Brain microvascular endothelial cell (primary cell): ENCODE results near the gene PIK3CD.

Experiments
- DNase-seq: peaks from one replicate; pipeline ENCODE4 v3.0.0-alpha.2; 2020
- H3K27ac ChIP-seq: fragments of 250-450 bp; sonication (Bioruptor Pico); 2 replicates; pipeline ENCODE4 v1.5.1; 2020; ENCODE audit warnings: mild to moderate bottlenecking, moderate library complexity
- H3K27me3 ChIP-seq: fragments of 250-450 bp; sonication (Bioruptor Pico); replicated peaks from 2 replicates; pipeline ENCODE4 v1.5.1; 2020; ENCODE audit warnings: mild to moderate bottlenecking
- H3K36me3 ChIP-seq: fragments of 250-450 bp; sonication (Bioruptor Pico); replicated peaks from 2 replicates; pipeline ENCODE4 v1.5.1; 2020; ENCODE audit warnings: mild to moderate bottlenecking
- H3K4me3 ChIP-seq: 2 replicates; pipeline ENCODE4 v1.5.1; 2011; ENCODE audit warnings: low read depth, mild to moderate bottlenecking, control low read depth, low read length, moderate library complexity
- in situ Hi-C: cut with HindIII; loops from 2 replicates; pipeline ENCODE4 v1.10.0; 2017; ENCODE audit warnings: low sequenced_read_pairs, low pct_ligation_motif_present
- TF ChIP-seq, protein P1 (sequence below): IDR thresholded peaks from 2 replicates; pipeline ENCODE4 v1.5.1; 2011; ENCODE audit warnings: low read depth, mild to moderate bottlenecking, moderate library complexity, low read length, control low read depth, inconsistent platforms; ENCODE audit errors: missing control alignments

Gene PIK3CD

DNA sequence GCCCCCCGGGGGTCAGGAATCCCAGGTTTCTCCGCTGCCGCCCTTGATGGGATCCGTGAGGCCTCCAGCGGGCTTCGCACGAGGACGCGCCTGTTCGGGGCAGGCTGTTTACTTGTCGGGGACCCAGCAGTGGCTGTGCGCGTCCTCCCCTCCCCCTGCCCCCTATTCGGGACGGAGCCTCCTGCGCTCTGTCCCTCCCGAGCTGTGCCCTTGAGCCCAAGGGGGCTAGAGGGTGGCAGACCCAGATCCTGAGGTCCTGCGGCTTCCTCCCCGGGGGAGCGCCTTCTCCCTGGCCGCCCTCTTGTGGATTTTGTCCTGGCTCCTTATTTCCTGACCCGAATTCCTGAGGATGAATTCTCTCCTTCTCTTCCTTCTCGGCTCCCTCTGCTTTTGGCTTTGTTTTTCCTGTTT lies 38.4 kb downstream of the PIK3CD start:
- H3K27ac ChIP-seq, result no peak overlapping the region
- H3K27me3 ChIP-seq, result no peaks in the 10 kb centered on the region
- no peak for DNase-seq
- H3K4me3 ChIP-seq, result peak overlapping the region; percentile 66
- H3K36me3 ChIP-seq, result no peaks in the 10 kb centered on the region
- TF ChIP-seq, protein P1, sequence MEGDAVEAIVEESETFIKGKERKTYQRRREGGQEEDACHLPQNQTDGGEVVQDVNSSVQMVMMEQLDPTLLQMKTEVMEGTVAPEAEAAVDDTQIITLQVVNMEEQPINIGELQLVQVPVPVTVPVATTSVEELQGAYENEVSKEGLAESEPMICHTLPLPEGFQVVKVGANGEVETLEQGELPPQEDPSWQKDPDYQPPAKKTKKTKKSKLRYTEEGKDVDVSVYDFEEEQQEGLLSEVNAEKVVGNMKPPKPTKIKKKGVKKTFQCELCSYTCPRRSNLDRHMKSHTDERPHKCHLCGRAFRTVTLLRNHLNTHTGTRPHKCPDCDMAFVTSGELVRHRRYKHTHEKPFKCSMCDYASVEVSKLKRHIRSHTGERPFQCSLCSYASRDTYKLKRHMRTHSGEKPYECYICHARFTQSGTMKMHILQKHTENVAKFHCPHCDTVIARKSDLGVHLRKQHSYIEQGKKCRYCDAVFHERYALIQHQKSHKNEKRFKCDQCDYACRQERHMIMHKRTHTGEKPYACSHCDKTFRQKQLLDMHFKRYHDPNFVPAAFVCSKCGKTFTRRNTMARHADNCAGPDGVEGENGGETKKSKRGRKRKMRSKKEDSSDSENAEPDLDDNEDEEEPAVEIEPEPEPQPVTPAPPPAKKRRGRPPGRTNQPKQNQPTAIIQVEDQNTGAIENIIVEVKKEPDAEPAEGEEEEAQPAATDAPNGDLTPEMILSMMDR, result peak; percentile 39
- in situ Hi-C loops, result no loop called here

DNA sequence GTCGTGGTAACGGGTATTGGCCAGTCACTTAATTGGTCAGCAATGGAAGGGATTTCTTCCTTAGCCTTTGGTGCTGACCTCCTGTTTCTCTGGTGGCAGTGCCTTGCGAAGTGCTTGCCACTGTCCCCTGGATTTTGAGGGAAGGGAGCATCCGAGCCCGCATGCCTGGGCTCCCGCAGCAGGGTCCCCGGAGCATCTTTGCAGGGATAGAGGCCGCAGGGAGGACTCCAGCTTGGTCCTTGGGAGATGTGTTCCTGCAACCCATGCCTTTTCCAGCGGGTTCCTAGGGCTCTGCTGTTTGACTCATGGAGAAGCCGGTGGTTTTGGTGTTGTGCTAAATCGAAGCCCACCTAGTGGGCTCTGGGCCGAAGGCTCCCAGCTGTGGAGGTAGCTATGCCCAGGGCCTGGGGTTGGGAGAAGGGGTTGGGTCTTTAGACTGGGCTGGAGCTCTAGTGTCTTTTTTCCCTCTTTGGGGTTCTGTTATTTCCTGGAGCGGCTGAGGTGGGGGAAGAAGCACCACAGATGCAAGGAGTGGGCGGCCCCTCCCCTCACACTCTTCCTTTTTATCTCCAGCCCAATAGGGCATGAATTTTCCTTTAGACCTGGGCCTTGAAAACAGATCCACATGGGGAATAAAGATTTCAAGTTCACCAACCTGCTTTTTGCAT lies 39.0 kb downstream of the PIK3CD start:
- in situ Hi-C loops, result no loop called here
- TF ChIP-seq, protein P1, result no peak

DNA sequence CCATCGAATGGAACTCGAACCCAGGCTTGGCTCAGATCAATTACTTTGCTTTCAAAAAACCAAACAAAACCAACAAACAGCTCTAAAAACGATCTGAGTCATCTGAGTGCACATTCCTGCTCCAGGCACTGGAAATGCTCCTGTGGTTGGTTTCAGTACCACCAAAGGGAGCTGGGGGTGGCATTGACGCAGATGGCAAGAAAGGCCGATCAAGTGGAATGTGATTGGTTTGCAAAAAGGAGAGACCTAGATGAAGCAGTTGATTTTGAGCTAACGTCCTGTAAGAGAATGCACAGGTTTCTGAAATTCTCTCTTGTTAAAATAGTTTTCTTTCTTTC lies 39.5 kb downstream of the PIK3CD start:
- Histone ChIP-seq H3K27ac (no peak overlapping the region), H3K27me3 (no peaks in the 10 kb centered on the region), H3K4me3 (no peak overlapping the region), H3K36me3 (no peaks in the 10 kb centered on the region)
- TF ChIP-seq, protein P1, result no peak
- peak; percentile 47 for DNase-seq
- in situ Hi-C loops, result no loop called here

More for the DNA sequence above, 39.0 kb downstream of the PIK3CD start:
- Histone ChIP-seq H3K27ac (no peak overlapping the region), H3K27me3 (no peaks in the 10 kb centered on the region), H3K36me3 (no peaks in the 10 kb centered on the region), H3K4me3 (peak overlapping the region; percentile 66)
- no peak for DNase-seq

DNA sequence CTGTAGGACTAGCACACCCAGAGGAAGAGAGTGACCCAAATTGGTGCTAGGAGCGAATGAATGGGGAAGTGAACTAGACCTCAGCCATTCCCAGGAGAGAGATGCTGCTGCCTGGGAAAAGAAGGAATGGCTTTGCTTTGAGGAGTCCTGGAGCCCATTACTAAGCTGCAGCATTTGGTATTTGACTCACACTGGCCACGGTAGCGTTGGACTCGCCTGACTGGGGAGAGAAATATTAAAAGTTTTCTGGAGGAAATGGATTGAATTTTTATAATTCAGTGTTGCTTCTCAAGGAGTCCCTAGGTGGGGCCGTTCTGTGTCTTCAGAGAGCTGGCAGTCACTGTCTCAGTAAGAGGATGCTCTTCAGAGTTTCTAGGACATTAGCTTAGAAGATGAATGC lies 40.2 kb downstream of the PIK3CD start:
- H3K27ac ChIP-seq, result no peak overlapping the region
- no peak overlapping the region for H3K4me3 ChIP-seq
- no peak for DNase-seq
- TF ChIP-seq, protein P1, result no peak
- in situ Hi-C loops, result no loop called here
- H3K36me3 ChIP-seq, result no peaks in the 10 kb centered on the region
- no peaks in the 10 kb centered on the region for H3K27me3 ChIP-seq

DNA sequence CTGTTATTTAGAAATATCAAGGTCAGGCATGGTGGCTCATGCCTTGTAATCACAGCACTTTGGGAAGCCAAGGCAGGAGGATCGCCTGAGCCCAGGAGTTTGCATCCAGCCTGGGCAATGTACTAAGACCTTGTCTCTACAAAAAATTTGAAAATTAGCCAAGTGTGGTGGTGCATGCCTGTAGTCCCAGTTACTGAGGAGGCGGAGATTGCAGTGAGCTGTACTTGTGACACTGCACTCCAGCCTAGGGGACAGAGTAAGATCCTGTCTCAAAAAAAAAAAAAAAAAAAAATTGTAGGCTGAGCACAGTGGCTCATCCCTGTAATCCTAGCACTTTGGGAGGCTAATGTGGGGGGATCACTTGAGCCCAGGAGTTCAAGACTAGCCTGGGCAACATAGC lies 45.3 kb downstream of the PIK3CD start:
- in situ Hi-C loops, result no loop called here
- H3K36me3 ChIP-seq, result no peaks in the 10 kb centered on the region
- no peak for DNase-seq
- H3K27ac ChIP-seq, result no peak overlapping the region
- H3K4me3 ChIP-seq, result no peak overlapping the region
- H3K27me3 ChIP-seq, result no peaks in the 10 kb centered on the region
- TF ChIP-seq, protein P1, result no peak

DNA sequence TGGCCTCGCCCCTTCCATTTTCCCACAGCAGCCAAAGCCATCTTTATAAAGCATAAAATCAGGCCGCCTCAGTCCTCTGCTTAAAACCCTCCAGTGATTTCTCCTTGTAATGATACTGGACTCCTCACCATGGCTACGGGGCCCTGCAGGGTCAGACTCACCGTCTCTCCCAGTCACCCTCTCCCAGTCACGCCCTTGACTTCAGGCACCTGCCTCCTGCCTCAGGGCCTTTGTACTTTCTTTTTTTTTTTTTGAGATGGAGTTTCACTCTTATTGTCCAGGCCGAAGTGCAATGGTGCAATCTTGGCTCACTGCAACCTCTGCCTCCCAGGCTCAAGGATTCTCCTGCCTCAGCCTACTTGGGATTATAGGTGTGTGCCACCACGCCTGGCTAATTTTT lies 47.8 kb downstream of the PIK3CD start:
- in situ Hi-C loops, result no loop called here
- DNase-seq, result no peak
- Histone ChIP-seq H3K36me3 (no peaks in the 10 kb centered on the region), H3K27ac (no peak overlapping the region), H3K4me3 (no peak overlapping the region), H3K27me3 (no peaks in the 10 kb centered on the region)
- TF ChIP-seq, protein P1, result no peak
